HG03521 (cell line): ENCODE measurements around the gene PDCD2L.
"Not testable (repeated sequence)": the region's sequence is repeated elsewhere in the genome, so short reads cannot be mapped to it uniquely, and the experiment has no call there.

Source experiments
- ATAC-seq: cut with Tn5 transposase; IDR thresholded peaks from one replicate; pipeline ENCODE4 v1.9.1; 2021; ENCODE audit warnings: mild to moderate bottlenecking, moderate library complexity; ENCODE audit not compliant: unreplicated experiment

Gene PDCD2L, protein sequence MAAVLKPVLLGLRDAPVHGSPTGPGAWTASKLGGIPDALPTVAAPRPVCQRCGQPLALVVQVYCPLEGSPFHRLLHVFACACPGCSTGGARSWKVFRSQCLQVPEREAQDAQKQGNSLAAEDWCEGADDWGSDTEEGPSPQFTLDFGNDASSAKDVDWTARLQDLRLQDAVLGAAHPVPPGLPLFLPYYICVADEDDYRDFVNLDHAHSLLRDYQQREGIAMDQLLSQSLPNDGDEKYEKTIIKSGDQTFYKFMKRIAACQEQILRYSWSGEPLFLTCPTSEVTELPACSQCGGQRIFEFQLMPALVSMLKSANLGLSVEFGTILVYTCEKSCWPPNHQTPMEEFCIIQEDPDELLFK

DNA sequence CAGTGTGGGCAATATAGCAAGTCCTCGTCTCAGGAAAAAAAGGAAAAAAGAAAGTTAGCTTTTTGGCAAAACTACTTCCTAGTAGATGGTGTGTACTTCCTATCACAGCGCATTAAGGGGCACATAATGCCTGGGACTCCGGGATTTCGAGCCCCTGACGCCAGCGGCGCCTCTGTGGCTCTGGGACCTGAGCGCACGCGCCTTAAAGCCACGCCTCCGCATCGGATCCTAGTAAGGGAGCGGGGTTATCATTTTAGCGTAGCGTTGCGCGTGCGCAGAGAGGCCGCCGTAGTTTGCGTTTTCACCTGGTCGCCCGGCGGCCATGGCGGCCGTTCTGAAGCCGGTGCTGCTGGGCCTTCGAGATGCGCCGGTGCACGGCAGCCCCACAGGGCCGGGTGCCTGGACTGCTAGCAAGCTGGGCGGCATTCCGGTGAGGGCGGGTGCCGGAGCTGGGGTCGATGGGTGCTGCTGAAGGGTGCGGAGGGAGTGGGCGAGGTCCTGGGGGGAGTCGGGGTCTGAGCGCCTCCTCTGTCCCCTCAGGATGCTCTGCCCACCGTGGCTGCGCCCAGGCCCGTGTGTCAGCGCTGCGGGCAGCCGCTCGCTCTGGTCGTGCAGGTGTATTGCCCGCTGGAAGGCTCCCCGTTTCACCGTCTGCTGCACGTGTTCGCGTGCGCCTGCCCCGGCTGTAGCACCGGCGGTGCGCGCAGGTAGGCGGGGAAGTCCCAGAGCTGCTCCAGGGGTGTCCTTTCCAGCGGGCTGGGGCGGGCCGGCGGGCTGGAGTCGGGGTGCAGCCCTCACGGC lies at the start of gene PDCD2L:
Gene PDCD2L (plus strand): TSS at position 291 of the 801 bp plus-strand sequence. CDS start 32 bp downstream, at position 323.
- peak; percentile 78 for ATAC-seq

DNA sequence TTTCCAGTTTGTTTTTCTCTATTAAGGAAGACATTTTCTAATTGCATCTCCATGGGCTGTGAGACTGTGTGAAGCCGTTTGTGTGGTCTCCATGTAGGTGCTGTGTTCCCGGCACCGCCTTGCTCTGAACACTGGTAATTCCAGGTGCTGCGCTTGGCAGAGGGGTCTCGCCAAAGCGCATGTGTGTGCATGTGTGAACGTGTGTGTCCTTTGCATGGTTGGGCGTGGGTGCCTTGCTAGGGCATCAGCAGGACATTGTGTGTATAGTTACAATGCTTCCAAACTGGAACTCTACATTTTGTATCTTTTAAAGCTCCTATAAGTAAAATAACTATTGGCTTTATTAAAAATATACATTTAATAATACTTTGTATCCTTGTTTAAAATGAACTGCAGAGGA lies 49.0 kb upstream of the PDCD2L start:
- no peak for ATAC-seq

DNA sequence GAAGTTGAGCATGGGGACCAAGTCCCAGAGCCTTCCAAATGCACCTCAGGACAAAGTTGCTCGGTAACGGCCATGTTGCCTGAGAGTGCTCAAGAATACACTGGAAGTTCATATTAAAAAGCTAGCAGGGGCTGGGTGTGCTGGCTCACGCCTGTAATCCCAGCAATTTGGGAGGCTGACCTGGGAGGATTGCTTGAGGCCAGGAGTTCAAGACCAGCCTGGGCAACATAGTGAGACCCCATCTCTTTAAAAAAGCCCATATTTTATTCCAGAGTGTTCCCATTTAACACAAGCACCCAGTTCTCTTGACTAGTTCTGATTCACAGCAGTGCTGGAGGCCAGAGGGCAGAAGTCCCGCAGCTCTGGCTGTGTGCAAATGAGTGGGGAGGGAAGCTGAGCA lies 47.3 kb upstream of the PDCD2L start:
- no peak for ATAC-seq

DNA sequence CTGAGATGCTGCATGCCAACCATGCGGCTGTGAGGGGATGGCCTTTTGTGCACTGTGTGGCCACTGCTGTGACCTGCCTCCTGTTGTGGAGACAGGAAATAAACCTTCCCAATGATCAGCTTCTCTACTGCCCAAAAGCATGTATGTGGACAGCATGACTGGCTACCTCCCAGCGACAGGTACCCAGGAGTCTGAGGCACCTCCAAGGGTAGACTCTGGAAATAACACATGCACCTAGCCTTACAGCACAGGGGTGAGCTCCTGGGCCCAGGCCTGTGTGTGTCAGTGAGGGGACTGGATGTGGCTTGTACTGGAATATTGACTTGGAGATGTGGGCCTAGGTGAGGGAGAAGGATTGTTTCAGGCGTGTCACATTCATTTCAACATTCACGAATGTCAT lies 46.8 kb upstream of the PDCD2L start:
- ATAC-seq: no peak

DNA sequence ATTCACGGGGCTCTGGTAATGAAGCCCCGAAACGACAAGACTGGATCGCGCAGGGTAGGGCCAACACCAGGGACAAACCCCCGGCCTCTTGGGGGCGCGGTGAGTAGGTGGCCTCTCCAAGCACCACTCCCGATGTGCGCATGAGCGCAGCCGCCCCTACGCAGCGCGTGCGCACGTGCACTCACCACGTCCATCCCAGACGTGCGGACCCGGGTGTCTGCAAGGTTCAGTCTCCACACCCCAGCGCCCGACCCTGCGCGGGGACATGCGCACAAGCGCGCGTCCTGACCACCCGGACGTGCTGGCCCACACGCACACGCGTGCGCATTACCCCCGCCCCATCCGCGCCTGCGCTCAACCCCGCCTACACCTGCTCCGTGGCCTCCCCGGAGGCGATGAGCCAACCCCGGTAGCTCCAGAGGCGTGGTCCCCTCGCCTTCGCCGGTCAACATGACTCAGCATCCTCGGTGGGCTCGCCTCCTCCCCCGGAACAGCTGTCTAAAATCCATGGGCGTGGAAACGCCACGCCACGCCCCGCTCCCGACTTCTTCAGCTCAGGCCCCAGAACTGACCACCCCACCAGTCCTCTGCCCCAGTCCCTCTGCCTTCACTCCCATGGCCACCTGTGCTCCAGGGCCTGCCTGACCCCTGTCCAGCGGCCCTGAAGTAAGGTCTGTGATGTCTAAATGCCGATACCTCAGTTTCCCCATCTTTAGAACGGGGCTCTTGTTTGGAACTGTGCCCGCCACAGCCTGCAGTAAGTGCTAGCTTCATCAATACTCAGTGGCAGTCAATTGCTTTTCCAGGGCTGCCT lies 44.9 kb upstream of the PDCD2L start:
- peak; percentile 94 for ATAC-seq

DNA sequence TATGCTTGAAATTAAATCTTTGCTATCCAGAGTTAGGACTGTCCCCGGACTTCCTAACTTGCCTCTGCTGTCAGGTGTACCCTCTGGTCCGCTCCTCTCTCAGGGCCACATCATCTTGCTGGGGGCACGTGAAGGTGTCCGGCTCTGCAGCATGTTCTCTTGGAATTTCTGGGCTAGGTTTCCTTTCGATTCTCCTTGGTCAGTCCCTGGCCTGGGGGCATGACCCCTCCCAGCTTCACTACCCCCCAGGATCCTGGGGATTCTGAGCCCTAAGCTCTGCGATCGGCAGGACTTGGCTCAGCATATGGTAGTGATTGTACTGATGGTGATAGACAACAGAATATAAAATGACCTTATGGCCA lies 44.3 kb upstream of the PDCD2L start:
- no peak for ATAC-seq

DNA sequence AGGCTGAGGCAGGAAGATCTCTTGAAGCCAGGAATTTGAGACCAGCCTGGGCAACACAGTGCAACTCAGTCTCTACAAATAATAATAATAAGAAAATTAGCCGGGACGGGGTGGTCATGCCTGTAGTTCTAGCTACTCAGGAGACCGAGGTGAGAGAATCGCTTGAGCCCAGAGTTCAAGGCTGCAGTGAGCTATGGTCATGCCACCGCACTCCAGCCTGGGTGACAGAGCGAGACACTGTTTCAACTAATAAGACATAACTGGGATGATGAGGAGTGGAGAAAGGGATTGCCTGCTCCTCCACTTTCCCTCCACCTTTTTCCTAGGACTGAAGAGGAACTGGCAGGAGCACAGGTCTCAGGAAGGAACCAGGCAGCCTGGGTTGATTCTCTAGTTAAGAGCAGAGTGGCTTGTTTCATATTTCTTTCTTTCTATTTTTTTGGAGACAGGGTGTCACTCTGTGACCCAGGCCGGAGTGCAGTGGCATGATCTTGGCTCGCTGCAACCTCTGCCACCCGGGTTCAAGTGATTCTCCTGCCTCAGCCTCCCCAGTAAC lies 43.8 kb upstream of the PDCD2L start:
- no peak for ATAC-seq

DNA sequence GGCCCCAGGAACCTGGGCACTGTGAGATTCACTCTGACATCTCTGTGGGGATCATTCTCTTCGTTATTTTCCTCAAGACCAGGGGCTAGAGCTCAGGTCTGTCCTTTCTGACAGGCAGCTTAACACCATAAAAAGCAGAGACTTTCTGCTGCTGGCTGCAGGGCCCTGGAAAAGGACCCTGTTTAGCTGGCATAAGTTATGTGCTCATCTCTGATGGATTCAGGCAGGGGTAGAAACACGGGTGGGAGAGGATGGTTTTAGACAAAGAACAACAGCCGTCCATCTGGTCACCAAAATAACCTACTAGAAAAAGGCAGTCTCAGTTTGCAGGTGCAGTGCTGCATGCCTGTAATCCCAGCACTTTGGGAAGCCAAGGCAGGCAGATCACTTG lies 41.5 kb upstream of the PDCD2L start:
- no peak for ATAC-seq

DNA sequence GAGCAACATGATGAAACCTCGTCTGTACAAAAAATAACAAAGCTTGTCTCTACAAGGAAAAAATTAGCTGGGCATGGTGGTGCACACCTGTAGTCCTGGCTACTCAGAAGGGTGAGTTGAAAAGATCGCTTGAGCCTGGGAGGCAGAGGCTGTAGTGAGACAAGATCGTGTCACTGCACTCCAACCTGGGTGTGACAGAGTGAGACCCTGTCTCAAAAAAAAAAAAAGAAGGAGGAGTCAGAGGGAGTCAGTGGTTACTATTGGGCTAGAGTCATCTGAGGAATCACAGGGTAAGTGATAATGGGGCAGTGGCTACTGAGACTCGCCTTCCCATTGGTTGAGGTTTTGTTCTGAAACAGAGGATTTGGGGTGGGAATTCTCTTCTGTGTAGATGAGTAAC lies 41.1 kb upstream of the PDCD2L start:
- ATAC-seq: no peak

DNA sequence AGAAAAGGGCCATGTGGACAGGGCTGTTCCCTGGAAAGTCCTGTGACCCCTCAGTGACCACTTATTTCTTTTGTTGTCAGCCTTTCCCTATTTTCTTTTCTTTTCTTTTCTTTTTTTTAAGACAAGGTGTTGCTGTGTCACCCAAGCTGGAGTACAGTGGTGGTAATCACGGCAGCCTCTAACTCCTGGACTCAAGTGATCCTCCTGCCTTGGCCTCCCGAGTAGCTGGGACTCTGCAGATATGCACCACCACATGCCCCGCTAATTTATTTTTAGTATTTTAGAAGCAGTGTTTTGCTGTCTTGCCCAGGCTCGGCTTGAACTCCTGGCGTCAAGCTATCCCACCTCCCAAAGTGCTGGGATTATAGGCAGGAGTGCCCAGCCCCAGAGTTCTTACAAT lies 40.3 kb upstream of the PDCD2L start:
- ATAC-seq: no peak

DNA sequence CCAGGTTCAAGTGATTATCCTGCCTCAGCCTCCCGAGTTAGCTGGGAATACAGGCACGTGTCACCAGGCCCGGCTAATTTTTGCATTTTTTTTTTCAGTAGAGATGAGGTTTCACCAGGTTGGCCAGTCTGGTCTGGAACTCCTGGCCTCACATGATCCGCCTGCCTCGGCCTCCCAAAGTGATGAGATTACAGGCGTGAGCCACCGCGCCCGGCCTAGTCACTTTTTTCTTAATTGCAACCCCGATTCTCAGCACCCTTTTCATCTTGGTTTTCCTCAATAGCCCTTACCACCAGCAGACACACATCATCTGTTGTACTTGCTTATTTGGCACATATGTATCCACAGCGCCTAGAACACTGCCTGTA lies 39.8 kb upstream of the PDCD2L start:
- no peak for ATAC-seq

DNA sequence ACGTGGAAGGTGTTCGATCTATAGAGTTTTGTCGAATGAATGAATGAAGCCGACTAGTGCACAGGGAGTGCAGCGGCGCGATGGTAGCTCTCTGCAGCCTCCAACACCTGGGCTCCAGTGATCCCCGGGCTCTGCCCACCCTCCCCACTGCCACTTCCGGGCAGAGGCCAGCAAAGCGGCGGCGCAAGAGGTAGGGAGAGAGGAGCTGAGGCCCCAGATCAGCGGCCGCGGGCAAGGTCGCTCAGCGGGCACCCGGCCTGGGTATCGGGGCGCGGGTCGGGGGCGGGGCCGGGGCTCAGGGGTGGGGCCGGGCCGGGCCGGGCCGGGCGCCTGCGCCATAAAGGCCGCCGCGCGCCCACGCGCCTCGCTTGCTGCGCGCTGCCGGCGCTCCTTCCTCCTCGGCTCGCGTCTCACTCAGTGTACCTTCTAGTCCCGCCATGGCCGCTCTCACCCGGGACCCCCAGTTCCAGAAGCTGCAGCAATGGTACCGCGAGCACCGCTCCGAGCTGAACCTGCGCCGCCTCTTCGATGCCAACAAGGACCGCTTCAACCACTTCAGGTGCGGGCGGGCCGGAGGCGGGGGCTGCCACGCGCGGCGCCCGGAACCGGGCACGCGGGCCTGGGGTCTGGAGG lies 39.3 kb upstream of the PDCD2L start, which contains the start of gene GPI:
Gene GPI (plus strand): TSS at position 367 of the 633 bp plus-strand sequence. CDS start 71 bp downstream, at position 438.
- ATAC-seq: peak; percentile 76

DNA sequence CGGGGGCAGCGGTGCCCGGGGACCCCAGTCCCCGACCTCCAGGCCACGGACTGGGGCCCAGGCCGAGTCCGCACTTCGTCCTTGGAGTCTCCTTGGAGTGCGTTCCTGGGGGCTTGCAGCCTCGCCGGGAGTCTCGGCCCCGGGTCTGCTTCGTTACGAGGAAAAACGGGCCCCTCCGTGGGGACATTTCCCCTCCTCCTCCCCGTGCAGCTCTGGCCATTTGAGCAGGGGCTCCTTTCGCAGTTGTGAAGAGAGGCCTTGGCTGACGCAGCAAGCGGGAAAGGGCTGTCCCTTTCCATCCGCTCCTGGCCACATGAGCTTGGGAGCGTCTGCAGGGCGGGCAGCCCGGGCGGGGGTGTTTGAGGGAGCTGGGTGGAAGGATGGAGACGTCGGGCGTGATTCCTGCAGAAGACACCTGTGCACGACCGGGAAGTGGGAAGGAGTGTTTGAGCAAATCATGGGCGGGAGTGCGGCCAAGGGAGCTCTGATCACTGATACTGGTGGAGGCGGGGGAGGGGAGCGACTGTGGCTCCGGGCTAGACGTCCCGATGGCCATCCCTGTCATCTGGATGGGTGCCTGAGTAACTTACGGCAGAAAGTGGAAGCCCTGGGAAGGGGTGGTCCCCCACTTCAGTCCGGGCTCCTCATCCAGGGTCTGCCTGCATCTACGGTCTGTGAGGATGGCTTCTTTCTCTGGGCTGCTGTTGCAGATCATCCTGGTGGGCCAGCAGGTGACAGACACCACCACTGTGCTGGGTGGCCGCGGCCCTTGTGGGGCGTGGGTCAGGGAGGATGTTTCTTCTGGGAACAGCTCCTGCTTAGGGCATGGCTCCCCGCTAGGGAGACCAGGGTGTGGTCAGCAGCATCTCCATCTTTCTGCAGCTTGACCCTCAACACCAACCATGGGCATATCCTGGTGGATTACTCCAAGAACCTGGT lies 38.5 kb upstream of the PDCD2L start:
- ATAC-seq: peak; percentile 25

DNA sequence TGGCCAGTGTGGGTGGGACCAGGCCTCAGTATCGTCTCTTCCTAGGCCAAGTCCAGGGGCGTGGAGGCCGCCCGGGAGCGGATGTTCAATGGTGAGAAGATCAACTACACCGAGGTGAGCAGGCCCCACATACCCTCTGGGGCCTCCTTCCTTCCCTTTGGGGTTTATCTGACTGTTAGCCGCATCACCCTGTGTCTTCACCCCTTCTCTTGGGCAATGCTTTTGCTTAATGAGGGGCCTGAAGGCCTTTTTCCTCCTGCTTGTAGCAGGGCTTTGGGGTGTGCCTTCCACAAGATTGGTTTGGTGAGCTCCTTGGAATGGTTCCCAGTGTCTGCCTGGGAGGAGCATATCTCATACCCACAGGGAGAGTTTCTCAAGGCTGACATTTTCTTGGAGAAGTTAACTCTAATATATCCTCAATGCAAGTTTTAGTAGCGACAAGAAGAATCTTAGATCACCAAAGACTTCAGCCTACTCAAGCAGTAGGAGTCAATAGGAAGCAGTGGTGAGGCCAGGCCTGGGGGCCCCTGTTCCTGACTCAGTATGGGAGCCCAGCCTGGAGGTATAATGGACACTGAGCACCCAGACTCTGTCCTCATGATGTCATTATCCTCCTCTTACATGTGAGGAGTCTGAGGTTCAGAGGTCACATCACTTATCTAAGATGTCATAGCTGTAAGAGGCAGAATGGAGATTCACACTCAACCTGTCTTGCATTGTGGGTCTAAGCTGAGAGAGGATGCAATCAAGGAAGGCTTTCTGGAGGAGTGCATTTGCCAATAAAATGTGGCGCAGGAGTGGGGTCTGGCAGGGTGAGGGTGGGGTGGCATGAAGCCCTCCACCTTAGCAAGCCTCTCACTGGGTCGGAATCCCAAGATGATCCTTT lies 37.2 kb upstream of the PDCD2L start:
- ATAC-seq: no peak

DNA sequence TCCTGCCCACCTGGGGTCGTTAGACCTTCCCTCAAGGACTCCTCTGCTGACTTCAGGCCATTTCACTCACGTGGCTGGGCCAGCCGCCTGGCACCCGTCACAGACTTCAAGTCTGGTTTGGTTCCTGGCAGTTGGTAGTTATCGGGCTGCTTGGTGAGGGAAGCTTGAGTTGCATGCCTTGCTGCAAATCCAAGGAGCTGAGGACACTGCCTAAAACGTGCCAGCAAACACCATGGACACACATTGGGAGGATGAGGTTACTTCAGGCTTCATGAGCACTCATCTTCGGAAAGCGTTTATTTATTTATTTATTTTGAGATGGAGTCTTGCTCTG lies 36.6 kb upstream of the PDCD2L start:
- no peak for ATAC-seq

DNA sequence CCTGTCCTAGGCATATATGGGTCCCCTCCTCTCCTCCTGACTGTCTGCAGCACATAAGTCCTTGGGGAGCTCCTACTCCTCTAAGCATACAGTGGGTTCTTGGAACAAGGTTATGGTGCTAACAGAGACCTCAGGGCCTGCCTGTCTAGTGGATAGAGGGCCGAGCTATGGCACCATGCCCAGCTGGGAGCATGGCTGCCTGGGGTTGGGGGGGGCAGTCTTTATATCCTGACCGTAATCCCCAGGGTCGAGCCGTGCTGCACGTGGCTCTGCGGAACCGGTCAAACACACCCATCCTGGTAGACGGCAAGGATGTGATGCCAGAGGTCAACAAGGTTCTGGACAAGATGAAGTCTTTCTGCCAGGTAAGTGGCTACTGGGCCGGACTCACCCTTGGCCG lies 35.9 kb upstream of the PDCD2L start:
- no peak for ATAC-seq

DNA sequence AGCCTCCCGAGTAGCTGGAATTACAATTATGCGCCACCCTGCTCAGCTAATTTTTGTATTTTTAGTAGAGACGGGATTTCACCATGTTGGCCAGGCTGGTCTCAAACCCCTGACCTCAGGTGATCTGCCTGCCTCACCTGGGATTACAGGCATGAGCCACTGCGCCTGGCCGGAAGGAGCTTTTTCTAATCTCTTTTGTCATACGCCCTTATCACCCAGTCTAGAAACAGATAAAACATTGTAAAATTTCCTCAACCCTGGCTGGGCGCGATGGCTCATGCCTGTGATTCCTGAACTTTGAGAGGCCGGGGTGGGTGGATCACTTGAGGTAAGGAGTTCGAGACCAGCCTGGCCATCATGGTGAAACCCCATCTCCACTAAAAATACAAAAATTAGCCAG lies 35.0 kb upstream of the PDCD2L start:
- not testable (repeated sequence) for ATAC-seq

DNA sequence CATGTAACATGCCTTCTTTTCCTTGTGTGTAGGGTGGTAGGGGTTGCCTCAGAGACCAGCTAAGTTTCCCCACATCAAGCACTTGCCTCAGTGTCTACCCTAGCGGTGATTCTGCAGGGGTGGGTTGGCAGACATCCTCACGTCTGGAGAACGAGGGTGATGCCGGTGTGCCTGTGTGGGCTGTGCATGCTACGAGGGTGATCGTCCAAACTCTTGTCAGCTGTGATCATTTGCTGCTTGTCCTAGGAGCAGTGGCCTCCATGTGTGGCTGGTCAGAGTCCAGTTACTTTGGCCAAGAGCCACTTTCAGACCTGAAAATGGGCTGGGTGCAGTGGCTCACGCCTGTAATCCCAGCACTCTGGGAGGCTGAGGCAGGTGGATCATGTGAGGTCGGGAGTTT lies 34.1 kb upstream of the PDCD2L start:
- ATAC-seq: no peak

DNA sequence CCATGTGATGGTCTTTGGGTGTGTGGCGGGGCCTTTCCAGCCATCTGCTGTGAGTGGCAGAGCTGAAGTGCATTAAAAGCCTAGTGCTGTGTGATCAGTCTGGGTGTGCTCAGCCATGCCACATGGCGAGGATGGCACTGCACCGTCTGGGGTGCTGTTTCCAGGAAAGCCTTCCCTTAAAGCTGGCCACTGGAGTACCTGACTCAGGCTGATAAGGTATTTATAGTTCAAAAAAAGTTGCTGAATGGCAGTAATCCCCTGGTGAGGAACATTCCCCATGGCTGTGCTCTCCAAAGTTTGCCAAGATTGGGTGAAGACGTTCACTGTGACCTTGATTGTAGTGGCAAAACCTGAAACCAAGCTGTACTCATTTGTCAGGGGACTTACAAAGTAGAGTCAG lies 33.2 kb upstream of the PDCD2L start:
- no peak for ATAC-seq
